Endothelial cell of umbilical vein (primary cell): ENCODE data around the gene CCDC91. TPM values are rescaled to one million over a fixed set of nuclear protein-coding genes. Genes with fewer than 3 reads are reported as not detected.
A peak's percentile ranks its signal among the peaks of the same experiment; 100 is the strongest.

ENCODE experiments used
- BruUV-seq: library from RNA; stranded (reverse); fragments of 400-500 nt; replicated peaks from 2 replicates; lab custom pipeline; 2021; lab: Mats Ljungman, UMichigan
- CTCF ChIA-PET: fragments of 300-600, 350-600 bp; sonication (Branson Sonifier 250); formaldehyde crosslinking; loops from one replicate; lab custom pipeline; 2021; ENCODE audit warnings: antibody characterized with exemption, inconsistent platforms; lab: Charles Lee
- POLR2A ChIA-PET: fragments of 300-600, 350-600 bp; sonication (Branson Sonifier 250); formaldehyde crosslinking; loops from one replicate; lab custom pipeline; 2021; ENCODE audit warnings: antibody characterized with exemption, inconsistent platforms; lab: Charles Lee
- DNase-seq: peaks from one replicate; pipeline ENCODE4 v3.0.0-alpha.2; 2011; ENCODE audit warnings: low read depth, low spot score
- FAIRE-seq: peaks from 2 replicates; lab custom pipeline; 2011; peaks lifted over from hg19 to GRCh38; lab: Jason Lieb, UNC
- H2AFZ ChIP-seq: 2 replicates; pipeline ENCODE4 v1.6.0; 2012; ENCODE audit warnings: low read depth, low read length, control low read depth, inconsistent platforms
- H3K27ac ChIP-seq: 2 replicates; pipeline ENCODE4 v1.5.1; 2011; ENCODE audit warnings: low read depth, mild to moderate bottlenecking, control low read depth, low read length, moderate library complexity; ENCODE audit not compliant: insufficient read depth
- H3K27me3 ChIP-seq, 2 experiments: 2 replicates each; pipeline versions ENCODE4 v1.6.0 to v1.6.1; 2011; ENCODE audit warnings: low read length in 2 of 2, mixed read lengths in 1 of 2; ENCODE audit not compliant: control insufficient read depth in 2 of 2, insufficient read depth in 2 of 2
- H3K36me3 ChIP-seq, 2 experiments: 2 replicates in 1 of 2; 3 replicates in 1 of 2; pipeline ENCODE4 v1.5.1; 2011; ENCODE audit warnings: low read length in 2 of 2, mild to moderate bottlenecking in 1 of 2, moderate library complexity in 1 of 2; ENCODE audit not compliant: control insufficient read depth in 2 of 2, insufficient read depth in 2 of 2; ENCODE audit errors: extremely low read depth in 1 of 2
- H3K4me1 ChIP-seq: 3 replicates; pipeline ENCODE4 v1.5.1; 2011; ENCODE audit warnings: mild to moderate bottlenecking, low read length; ENCODE audit not compliant: control insufficient read depth, insufficient read depth; ENCODE audit errors: extremely low read depth
- H3K4me2 ChIP-seq: 2 replicates; pipeline ENCODE4 v1.6.1; 2011; ENCODE audit warnings: low read length, control low read depth, mixed read lengths; ENCODE audit not compliant: insufficient read depth
- H3K4me3 ChIP-seq, 3 experiments: fragments of 200-600 bp in 1 of 3; sonication (generic), shearing (Covaris generic) in 1 of 3; replicated peaks in 1 of 3; 2 replicates each; pipeline ENCODE4 v1.5.1; 2011 to 2016; ENCODE audit warnings: control low read depth in 3 of 3, low read length in 3 of 3, mild to moderate bottlenecking in 2 of 3, inconsistent platforms in 1 of 3, low read depth in 1 of 3, moderate library complexity in 1 of 3; ENCODE audit not compliant: insufficient read depth in 1 of 3
- H3K79me2 ChIP-seq: 2 replicates; pipeline ENCODE4 v1.6.0; 2012; ENCODE audit warnings: low read length, inconsistent platforms; ENCODE audit not compliant: control insufficient read depth, insufficient read depth
- H3K9ac ChIP-seq: replicated peaks from 2 replicates; pipeline ENCODE3; 2011; ENCODE audit warnings: low read length, control low read depth; ENCODE audit not compliant: insufficient read depth; ENCODE audit errors: extremely low read depth
- H3K9me1 ChIP-seq: replicated peaks from 3 replicates; pipeline ENCODE4 v1.6.0; 2011; ENCODE audit warnings: mild to moderate bottlenecking, low read length; ENCODE audit not compliant: control insufficient read depth, insufficient read depth; ENCODE audit errors: extremely low read depth
- H3K9me3 ChIP-seq: replicated peaks from 2 replicates; pipeline ENCODE4 v1.5.1; 2012; ENCODE audit warnings: low read length, inconsistent platforms; ENCODE audit not compliant: control insufficient read depth, insufficient read depth
- H4K20me1 ChIP-seq: replicated peaks from 2 replicates; pipeline ENCODE3; 2011; ENCODE audit warnings: mild to moderate bottlenecking, low read length; ENCODE audit not compliant: control insufficient read depth, insufficient read depth; ENCODE audit errors: extremely low read depth
- EZH2 ChIP-seq: IDR thresholded peaks from 2 replicates; pipeline ENCODE4 v1.6.1; 2012; ENCODE audit warnings: borderline replicate concordance, low read depth, mild to moderate bottlenecking, moderate library complexity, low read length, inconsistent platforms; ENCODE audit not compliant: severe bottlenecking
- FOS ChIP-seq: IDR thresholded peaks from 2 replicates; pipeline ENCODE4 v1.6.1; 2011; ENCODE audit warnings: mild to moderate bottlenecking, low read length, moderate library complexity, borderline replicate concordance; ENCODE audit not compliant: insufficient read depth
- GATA2 ChIP-seq: IDR thresholded peaks from 2 replicates; pipeline ENCODE4 v1.7.0; 2011; ENCODE audit warnings: low read depth, mild to moderate bottlenecking, moderate library complexity, mixed read lengths, low read length; ENCODE audit not compliant: insufficient read length, insufficient read depth
- JUN ChIP-seq: IDR thresholded peaks from 2 replicates; pipeline ENCODE4 v1.6.1; 2011; ENCODE audit warnings: borderline replicate concordance, low read depth; ENCODE audit not compliant: insufficient read length, insufficient read depth
- MYC ChIP-seq: IDR thresholded peaks from one replicate; pipeline ENCODE4 v1.6.1; 2011; ENCODE audit warnings: mild to moderate bottlenecking, low read depth, low read length
- POLR2A ChIP-seq: IDR thresholded peaks from 2 replicates; pipeline ENCODE4 v1.6.1; 2012; ENCODE audit warnings: low read depth, mild to moderate bottlenecking, control low read depth, low read length
- POLR2AphosphoS5 ChIP-seq: IDR thresholded peaks from 2 replicates; pipeline ENCODE4 v1.6.1; 2012; ENCODE audit warnings: low read depth, mild to moderate bottlenecking, control low read depth, low read length, moderate library complexity; ENCODE audit not compliant: insufficient read depth
- dilution Hi-C: fragments of 300-500 bp; cut with MboI; formaldehyde crosslinking; loops from one replicate; pipeline ENCODE4 v1.15.0; 2019; ENCODE audit warnings: low sequenced_read_pairs; ENCODE audit not compliant: extremely low pct_ligation_motif_present
- intact Hi-C: fragments of 100-400 bp; cut with micrococcal nuclease; formaldehyde crosslinking; loops from one replicate; pipeline ENCODE4 v1.10.0; 2022
- polyA plus RNA-seq, 4 experiments: library from polyadenylated mRNA; depleted of rRNA in 3 of 4; stranded (reverse) in 3 of 4; unstranded in 1 of 4; fragments of >200 nt; gene quantifications; 2 replicates each; pipeline versions ENCODE4 v1.2.1 to v1.2.3, GENCODE V29; 2011 to 2012; ENCODE audit warnings: missing spikeins in 1 of 4
- total RNA-seq: library from RNA; stranded (reverse); gene quantifications from 2 replicates; pipeline ENCODE4 v1.2.3, GENCODE V29; 2021
- TF ChIP-seq, protein P1 (sequence below), 2 donors: IDR thresholded peaks; 1 replicate in 1 of 2; 2 replicates in 1 of 2; pipeline ENCODE4 v1.5.1; 2011; ENCODE audit warnings: low read length in 2 of 2, mild to moderate bottlenecking in 2 of 2, moderate library complexity in 2 of 2, control low read depth in 1 of 2, inconsistent platforms in 1 of 2, low read depth in 1 of 2; ENCODE audit not compliant: insufficient read depth in 1 of 2; ENCODE audit errors: extremely low read depth in 1 of 2
- TF ChIP-seq, protein P2 (sequence below): IDR thresholded peaks from 2 replicates; pipeline ENCODE4 v1.6.1; 2011; ENCODE audit not compliant: insufficient read depth, insufficient read length

Gene CCDC91
- total and polyA plus RNA-seq, 2 donors (not counting 3 experiments of a cell fraction or from before 2014, with no cell fraction given), result 3.8 to 10.5 TPM

DNA sequence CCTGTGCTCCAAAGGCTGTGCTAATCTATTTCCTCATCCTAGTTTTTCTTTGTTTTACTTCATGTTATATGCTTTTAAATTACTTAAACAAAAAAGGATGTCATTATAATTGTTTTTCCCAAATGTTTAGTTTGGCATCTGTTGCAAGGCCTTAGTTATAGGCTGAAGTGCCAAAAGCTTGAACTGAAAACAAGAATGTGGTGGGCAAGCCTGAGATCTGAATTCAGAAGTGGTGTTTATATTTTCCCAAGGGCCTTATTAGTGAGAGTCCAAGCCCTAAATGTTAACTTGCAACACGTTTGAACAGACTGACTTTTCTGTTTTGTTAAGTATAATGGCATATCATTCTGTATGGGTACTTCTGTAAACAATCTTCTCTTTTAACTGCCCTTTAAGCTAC, 326.8 kb downstream of the CCDC91 start:
- FAIRE-seq (no peak), DNase-seq (peak; percentile 58)
- Histone ChIP-seq H2AFZ (no peak overlapping the region), H3K4me1 (no peaks in the 10 kb centered on the region), H3K27me3 (no peaks in the 10 kb centered on the region), H3K9ac (no peak overlapping the region), H4K20me1 (no peaks in the 10 kb centered on the region), H3K79me2 (no peaks in the 10 kb centered on the region), H3K27ac (no peak overlapping the region), H3K4me2 (no peak overlapping the region), H3K9me3 (no peaks in the 10 kb centered on the region), H3K4me3 (no peak overlapping the region), H3K36me3 (no peaks in the 10 kb centered on the region), H3K9me1 (no peaks in the 10 kb centered on the region)
- TF ChIP-seq FOS (no peak), POLR2A (no peak), JUN (no peak), POLR2AphosphoS5 (no peak), GATA2 (no peak), MYC (no peak), EZH2 (no peak)
- TF ChIP-seq, protein P1, sequence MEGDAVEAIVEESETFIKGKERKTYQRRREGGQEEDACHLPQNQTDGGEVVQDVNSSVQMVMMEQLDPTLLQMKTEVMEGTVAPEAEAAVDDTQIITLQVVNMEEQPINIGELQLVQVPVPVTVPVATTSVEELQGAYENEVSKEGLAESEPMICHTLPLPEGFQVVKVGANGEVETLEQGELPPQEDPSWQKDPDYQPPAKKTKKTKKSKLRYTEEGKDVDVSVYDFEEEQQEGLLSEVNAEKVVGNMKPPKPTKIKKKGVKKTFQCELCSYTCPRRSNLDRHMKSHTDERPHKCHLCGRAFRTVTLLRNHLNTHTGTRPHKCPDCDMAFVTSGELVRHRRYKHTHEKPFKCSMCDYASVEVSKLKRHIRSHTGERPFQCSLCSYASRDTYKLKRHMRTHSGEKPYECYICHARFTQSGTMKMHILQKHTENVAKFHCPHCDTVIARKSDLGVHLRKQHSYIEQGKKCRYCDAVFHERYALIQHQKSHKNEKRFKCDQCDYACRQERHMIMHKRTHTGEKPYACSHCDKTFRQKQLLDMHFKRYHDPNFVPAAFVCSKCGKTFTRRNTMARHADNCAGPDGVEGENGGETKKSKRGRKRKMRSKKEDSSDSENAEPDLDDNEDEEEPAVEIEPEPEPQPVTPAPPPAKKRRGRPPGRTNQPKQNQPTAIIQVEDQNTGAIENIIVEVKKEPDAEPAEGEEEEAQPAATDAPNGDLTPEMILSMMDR (IDR thresholded peaks at IDR 0.05; ENCODE audit: extremely low read depth in 1 of 2, insufficient read depth in 1 of 2, low read depth in 1 of 2, low read length in 2 of 2), result no peak
- TF ChIP-seq, protein P2, sequence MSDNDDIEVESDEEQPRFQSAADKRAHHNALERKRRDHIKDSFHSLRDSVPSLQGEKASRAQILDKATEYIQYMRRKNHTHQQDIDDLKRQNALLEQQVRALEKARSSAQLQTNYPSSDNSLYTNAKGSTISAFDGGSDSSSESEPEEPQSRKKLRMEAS, result no peak
- dilution Hi-C loops, result no loop called here
- POLR2A ChIA-PET, result no interaction called here
- intact Hi-C loops, result no loop called here
- CTCF ChIA-PET, result no interaction called here
- BruUV-seq, result no TSS peak
